ENCODE data around the gene HSPD1. TPM values are rescaled to one million over a fixed set of nuclear protein-coding genes. Genes with fewer than 3 reads are reported as not detected.

HSPD1 gene
- polyA plus RNA-seq, 1 experiment: 283 TPM

DNA sequence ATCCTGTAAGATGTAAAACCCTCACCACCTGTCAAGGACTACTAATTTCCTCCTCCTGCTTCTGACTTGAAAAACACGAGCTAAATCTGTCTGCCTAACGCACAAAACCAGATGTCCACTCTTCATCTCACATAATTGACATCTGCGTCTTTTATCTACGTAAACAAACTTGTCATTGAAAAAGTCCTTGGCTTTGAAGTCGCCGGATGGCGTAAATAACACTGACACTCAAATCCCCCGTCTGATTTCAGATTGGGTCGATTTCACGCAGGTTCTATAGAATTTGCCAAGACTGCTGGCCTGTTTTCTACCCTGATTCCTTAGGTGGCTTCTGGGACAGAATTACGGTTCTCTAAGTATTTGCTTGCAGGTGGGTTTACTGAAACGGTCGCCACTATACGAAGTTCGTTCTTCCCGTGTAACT is 15.7 kb upstream of the HSPD1 start:
- no peak for TF ChIP-seq CTCF (IDR thresholded peaks at IDR 0.05; ENCODE audit: low read depth, low read length)
- Histone ChIP-seq H3K27me3 (ENCODE audit: control insufficient read depth, insufficient read depth, low read length) (no peaks in the 10 kb centered on the region), H3K27ac (ENCODE audit: low read depth, low read length) (peak overlapping the region; percentile 73), H3K4me3 (ENCODE audit: low read depth, low read length) (peak overlapping the region; percentile 84), H3K9me3 (ENCODE audit: control insufficient read depth, insufficient read depth, low read length) (no peaks in the 10 kb centered on the region)
- POLR2A ChIA-PET: interaction anchor here (0.6 to 3.3 kb wide), 7 partner anchors 9 to 190 kb away, joined by 3 to 47 read pairs (median 4); partner anchors contain the start of genes COQ10B, HSPD1, HSPE1 and MARS2
- CTCF ChIA-PET: no interaction called here
- DNase-seq (ENCODE audit: low read depth, low spot score): no peak

GRCh38 chr2:197514754-197515153 is 15.1 kb upstream of the HSPD1 start:
- ChIA-PET POLR2A (interaction anchor here (3.3 kb wide), 1 partner anchor 15 kb away, joined by 47 read pairs; the partner anchor contains the start of genes HSPD1 and HSPE1), CTCF (no interaction called here)
- Histone ChIP-seq H3K9me3 (ENCODE audit: control insufficient read depth, insufficient read depth, low read length) (no peaks in the 10 kb centered on the region), H3K27me3 (ENCODE audit: control insufficient read depth, insufficient read depth, low read length) (no peaks in the 10 kb centered on the region), H3K4me3 (ENCODE audit: low read depth, low read length) (peak overlapping the region; percentile 84; the same call in 1 of the 2 replicates), H3K27ac (ENCODE audit: low read depth, low read length) (no peak overlapping the region)
- DNase-seq (ENCODE audit: low read depth, low spot score): no peak
- no peak for TF ChIP-seq CTCF (IDR thresholded peaks at IDR 0.05; ENCODE audit: low read depth, low read length)

- no peak for TF ChIP-seq CTCF (IDR thresholded peaks at IDR 0.05; ENCODE audit: low read depth, low read length)
- H3K4me3 ChIP-seq (ENCODE audit: low read depth, low read length): no peak overlapping the region
- H3K27me3 ChIP-seq (ENCODE audit: control insufficient read depth, insufficient read depth, low read length): no peaks in the 10 kb centered on the region
- CTCF ChIA-PET: no interaction called here
- POLR2A ChIA-PET: no interaction called here
- H3K27ac ChIP-seq (ENCODE audit: low read depth, low read length): no peak overlapping the region
- no peaks in the 10 kb centered on the region for H3K9me3 ChIP-seq (ENCODE audit: control insufficient read depth, insufficient read depth, low read length)
- no peak for DNase-seq (ENCODE audit: low read depth, low spot score)
Observed at GRCh38 chr2:197513915-197514314, 14.3 kb upstream of the HSPD1 start.

GRCh38 chr2:197506658-197507057 is 7.0 kb upstream of the HSPD1 start:
- Histone ChIP-seq H3K27ac (ENCODE audit: low read depth, low read length) (no peak overlapping the region), H3K27me3 (ENCODE audit: control insufficient read depth, insufficient read depth, low read length) (no peaks in the 10 kb centered on the region), H3K9me3 (ENCODE audit: control insufficient read depth, insufficient read depth, low read length) (no peaks in the 10 kb centered on the region), H3K4me3 (ENCODE audit: low read depth, low read length) (no peak overlapping the region)
- TF ChIP-seq CTCF (IDR thresholded peaks at IDR 0.05; ENCODE audit: low read depth, low read length): no peak
- ChIA-PET POLR2A (interaction anchor here (2.0 kb wide), 1 partner anchor 9 kb away, joined by 7 read pairs; the partner anchor contains the start of gene MOB4), CTCF (no interaction called here)
- DNase-seq (ENCODE audit: low read depth, low spot score): no peak

DNA sequence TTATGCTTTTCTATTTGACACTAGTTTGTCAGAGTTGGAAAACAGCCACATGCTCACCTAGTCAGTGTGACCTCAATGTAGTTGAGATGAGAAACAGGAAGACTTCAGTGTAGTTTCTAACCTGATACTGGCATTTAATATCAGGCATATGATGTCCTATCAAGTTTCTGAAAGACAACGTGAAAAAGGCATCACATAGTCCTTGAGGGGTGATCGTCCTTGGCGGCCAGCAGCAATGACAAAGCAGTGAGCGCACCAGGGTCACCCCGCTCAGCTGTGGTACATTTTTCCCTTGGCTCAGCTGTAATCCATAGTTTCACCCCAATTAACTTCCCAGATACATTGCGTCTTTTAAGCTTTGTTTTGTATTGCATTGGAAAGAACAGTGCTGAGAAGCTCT is 4.9 kb upstream of the HSPD1 start:
- POLR2A ChIA-PET: interaction anchor here (1.2 kb wide), 1 partner anchor 11 kb away, joined by 3 read pairs; the partner anchor contains the start of gene MOB4

More for the DNA sequence above, 4.9 kb upstream of the HSPD1 start:
- H3K4me3 ChIP-seq (ENCODE audit: low read depth, low read length): no peak overlapping the region
- H3K9me3 ChIP-seq (ENCODE audit: control insufficient read depth, insufficient read depth, low read length): no peaks in the 10 kb centered on the region
- CTCF ChIA-PET: no interaction called here
- no peak overlapping the region for H3K27ac ChIP-seq (ENCODE audit: low read depth, low read length)
- TF ChIP-seq CTCF (IDR thresholded peaks at IDR 0.05; ENCODE audit: low read depth, low read length): no peak
- H3K27me3 ChIP-seq (ENCODE audit: control insufficient read depth, insufficient read depth, low read length): no peaks in the 10 kb centered on the region
- no peak for DNase-seq (ENCODE audit: low read depth, low spot score)

Data from AG04450 (cell line).